Lower lobe of right lung (tissue), 2 donors: ENCODE results near the gene BTBD16. TPM values are rescaled to one million over a fixed set of nuclear protein-coding genes. Genes with fewer than 3 reads are reported as not detected.
A peak's percentile ranks its signal among the peaks of the same experiment; 100 is the strongest.

Source experiments
- ATAC-seq, 2 donors: fragments of 200-7000 bp; cut with Tn5 transposase; one replicate each; pipeline ENCODE4 v1.9.1; 2020 to 2022; ENCODE audit warnings: mild to moderate bottlenecking in 2 of 2, moderate library complexity in 2 of 2
- DNase-seq: peaks from one replicate; pipeline ENCODE4 v3.0.0-alpha.2; 2020
- H3K27ac ChIP-seq: fragments of 200-600 bp; one replicate; pipeline ENCODE4 v1.8.0; 2022
- H3K27me3 ChIP-seq: fragments of 200-600 bp; one replicate; pipeline ENCODE4 v1.8.0; 2022; ENCODE audit warnings: low read depth
- H3K36me3 ChIP-seq: fragments of 200-600 bp; one replicate; pipeline ENCODE4 v1.8.0; 2022; ENCODE audit warnings: mild to moderate bottlenecking
- H3K4me1 ChIP-seq: fragments of 200-600 bp; one replicate; pipeline ENCODE4 v1.8.0; 2022
- H3K4me3 ChIP-seq: fragments of 200-600 bp; one replicate; pipeline ENCODE4 v1.8.0; 2022; ENCODE audit warnings: mild to moderate bottlenecking
- H3K9me3 ChIP-seq: fragments of 200-600 bp; one replicate; pipeline ENCODE4 v1.8.0; 2022
- intact Hi-C: fragments of 100-400 bp; cut with DNase I; formaldehyde crosslinking; loops from one replicate; pipeline ENCODE4 v1.11.0; 2022
- total RNA-seq: library from RNA; stranded (reverse); fragmentation: NEBNext Ultra II Directional; extraction: Animal tissue kit (Norgen Biotek cat#: 25700); gene quantifications from one replicate; pipeline ENCODE4 v1.2.1, GENCODE V29; 2021
- TF ChIP-seq, protein P1 (sequence below): fragments of 200-600 bp; IDR thresholded peaks from one replicate; pipeline ENCODE4 v1.8.0; 2022; ENCODE audit warnings: antibody characterized with exemption, mild to moderate bottlenecking
- donor health status: DM: no; HTN: yes; CAD: no; lungs with severe emphysema.

BTBD16 gene
- total RNA-seq, 1 donor from 2014 or later, result 0.62 TPM

DNA sequence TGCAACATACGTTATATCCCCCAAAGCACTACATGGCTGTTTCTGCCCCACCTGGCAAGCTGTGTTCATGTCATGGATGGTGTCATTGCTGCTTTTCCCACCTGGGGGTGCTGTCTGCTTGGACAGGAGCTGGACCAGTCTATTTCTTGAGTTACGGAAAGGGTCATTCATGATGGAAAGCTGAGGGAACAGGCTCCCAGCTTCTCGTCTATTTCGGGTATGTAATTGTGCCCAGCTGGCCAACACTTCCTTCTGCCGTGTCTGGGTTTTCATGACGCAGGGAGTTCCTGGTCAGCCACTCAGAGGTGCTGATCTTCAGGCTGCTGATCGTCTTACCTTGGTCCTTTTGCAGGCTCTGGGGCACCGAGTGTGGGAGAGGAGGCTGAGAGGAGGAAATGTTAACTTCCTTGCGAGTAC is 8.6 kb downstream of the BTBD16 start:
- intact Hi-C loops, result no loop called here
- Histone ChIP-seq H3K27me3 (no peaks in the 10 kb centered on the region), H3K36me3 (no peaks in the 10 kb centered on the region), H3K4me1 (no peaks in the 10 kb centered on the region), H3K4me3 (no peak overlapping the region), H3K27ac (no peak overlapping the region), H3K9me3 (no peaks in the 10 kb centered on the region)
- no peak for DNase-seq
- TF ChIP-seq, protein P1, sequence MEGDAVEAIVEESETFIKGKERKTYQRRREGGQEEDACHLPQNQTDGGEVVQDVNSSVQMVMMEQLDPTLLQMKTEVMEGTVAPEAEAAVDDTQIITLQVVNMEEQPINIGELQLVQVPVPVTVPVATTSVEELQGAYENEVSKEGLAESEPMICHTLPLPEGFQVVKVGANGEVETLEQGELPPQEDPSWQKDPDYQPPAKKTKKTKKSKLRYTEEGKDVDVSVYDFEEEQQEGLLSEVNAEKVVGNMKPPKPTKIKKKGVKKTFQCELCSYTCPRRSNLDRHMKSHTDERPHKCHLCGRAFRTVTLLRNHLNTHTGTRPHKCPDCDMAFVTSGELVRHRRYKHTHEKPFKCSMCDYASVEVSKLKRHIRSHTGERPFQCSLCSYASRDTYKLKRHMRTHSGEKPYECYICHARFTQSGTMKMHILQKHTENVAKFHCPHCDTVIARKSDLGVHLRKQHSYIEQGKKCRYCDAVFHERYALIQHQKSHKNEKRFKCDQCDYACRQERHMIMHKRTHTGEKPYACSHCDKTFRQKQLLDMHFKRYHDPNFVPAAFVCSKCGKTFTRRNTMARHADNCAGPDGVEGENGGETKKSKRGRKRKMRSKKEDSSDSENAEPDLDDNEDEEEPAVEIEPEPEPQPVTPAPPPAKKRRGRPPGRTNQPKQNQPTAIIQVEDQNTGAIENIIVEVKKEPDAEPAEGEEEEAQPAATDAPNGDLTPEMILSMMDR, result peak; percentile 37
- ATAC-seq, result peak in 1 of 2 donors; percentile 31

DNA sequence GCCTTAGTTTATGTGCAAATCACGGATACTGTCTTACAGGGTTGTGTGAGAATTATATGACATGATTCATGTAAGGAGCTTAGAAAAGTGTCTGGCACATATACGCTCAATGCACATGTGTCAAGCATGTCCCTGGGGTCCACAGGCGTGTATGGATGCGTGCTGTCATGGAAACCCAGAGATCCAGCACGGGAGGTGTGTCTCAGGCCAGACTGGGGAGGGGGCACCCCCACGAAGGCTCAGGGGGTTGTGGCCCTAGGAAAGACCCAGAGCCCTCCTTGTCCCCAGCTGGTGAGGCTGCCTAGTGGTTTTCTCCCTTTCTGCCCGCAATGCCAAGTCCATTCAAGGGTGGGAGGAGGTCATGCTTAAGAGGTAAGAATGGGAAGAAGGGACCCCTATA is 9.1 kb downstream of the BTBD16 start:
- Histone ChIP-seq H3K4me3 (no peak overlapping the region), H3K27ac (no peak overlapping the region), H3K4me1 (no peaks in the 10 kb centered on the region), H3K9me3 (no peaks in the 10 kb centered on the region), H3K36me3 (no peaks in the 10 kb centered on the region), H3K27me3 (no peaks in the 10 kb centered on the region)
- DNase-seq (no peak), ATAC-seq (no peak)
- TF ChIP-seq, protein P1, result no peak
- intact Hi-C loops, result no loop called here

DNA sequence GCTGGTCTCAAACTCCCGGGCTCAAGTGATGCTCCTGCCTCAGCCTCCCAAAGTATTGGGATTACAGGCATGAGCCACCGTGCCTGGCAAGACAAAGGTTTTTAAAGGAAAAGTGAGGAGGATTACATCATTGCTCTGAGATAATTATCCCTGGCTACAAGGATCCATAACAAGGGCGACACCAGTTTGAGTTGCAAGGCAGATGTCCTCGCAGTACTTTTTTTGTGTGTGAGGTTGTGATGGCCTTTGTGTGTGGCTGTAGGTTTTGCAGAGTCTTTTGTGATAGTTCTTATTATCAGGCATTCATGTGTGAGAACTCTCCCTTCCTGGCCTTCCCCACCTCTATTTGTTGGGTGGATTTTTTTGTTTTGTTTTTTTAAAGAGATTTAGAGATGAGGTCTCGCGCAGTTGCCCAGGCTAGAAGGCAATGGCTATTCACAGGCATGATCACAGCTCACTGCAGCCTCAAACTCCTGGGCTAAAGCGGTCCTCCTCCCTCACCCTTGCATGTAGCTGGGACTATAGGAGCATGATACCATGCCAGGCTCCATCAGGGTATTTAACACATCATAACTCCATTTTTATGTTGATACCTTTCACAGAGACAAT is 10.0 kb downstream of the BTBD16 start:
- H3K4me1 ChIP-seq, result no peaks in the 10 kb centered on the region
- H3K27me3 ChIP-seq, result no peaks in the 10 kb centered on the region
- intact Hi-C loops, result no loop called here
- H3K9me3 ChIP-seq, result no peaks in the 10 kb centered on the region
- H3K36me3 ChIP-seq, result no peaks in the 10 kb centered on the region
- H3K27ac ChIP-seq, result no peak overlapping the region
- DNase-seq (no peak), ATAC-seq (no peak)
- H3K4me3 ChIP-seq, result no peak overlapping the region
- TF ChIP-seq, protein P1, result no peak

DNA sequence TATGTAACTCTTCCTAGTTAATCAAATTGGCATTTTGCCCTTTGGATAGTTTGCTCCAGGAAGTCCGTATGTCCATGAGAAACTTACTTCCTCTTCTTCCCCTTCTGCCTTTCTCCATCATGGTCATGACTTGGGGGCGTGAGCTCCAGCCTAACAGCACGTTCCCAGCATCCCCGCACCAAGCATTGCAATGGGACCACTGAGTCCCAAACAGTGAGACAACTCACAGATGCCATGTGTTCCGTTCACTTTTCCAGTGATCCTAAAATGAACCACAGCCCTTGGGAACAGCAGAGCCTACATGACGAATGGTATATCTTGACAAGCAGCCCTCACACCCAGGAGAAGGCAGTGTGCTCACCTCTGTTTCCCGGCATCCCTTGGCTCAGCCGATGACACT is 10.7 kb downstream of the BTBD16 start:
- Histone ChIP-seq H3K36me3 (no peaks in the 10 kb centered on the region), H3K9me3 (no peaks in the 10 kb centered on the region), H3K4me1 (no peaks in the 10 kb centered on the region), H3K4me3 (no peak overlapping the region), H3K27me3 (no peaks in the 10 kb centered on the region), H3K27ac (no peak overlapping the region)
- TF ChIP-seq, protein P1, result no peak
- DNase-seq, result no peak
- intact Hi-C loops, result no loop called here
- ATAC-seq, result no peak

DNA sequence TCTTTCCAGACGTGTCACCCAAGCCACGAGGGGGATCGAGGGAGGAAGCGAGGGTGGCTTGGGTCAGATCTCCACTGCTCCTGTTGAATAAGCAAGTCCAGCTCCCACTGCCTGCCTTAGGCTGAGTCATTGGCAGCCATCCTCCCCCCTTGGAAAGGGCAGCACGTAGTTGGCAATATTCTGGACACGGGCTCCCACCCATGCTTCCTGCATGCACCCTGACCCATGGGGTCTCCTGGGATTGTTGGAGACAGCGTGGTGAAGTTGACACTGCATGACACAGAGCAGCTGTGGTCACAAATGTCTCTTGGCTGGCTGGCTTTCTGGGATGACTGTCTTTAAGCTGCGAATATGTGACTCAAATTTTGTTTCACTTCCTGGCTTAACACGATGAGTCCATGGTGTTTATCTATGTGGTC is 11.2 kb downstream of the BTBD16 start:
- H3K36me3 ChIP-seq, result no peaks in the 10 kb centered on the region
- no peak for DNase-seq

More for the DNA sequence above, 11.2 kb downstream of the BTBD16 start:
- TF ChIP-seq, protein P1, result no peak
- ATAC-seq, result no peak
- Histone ChIP-seq H3K9me3 (no peaks in the 10 kb centered on the region), H3K4me3 (no peak overlapping the region), H3K27ac (no peak overlapping the region), H3K4me1 (no peaks in the 10 kb centered on the region), H3K27me3 (no peaks in the 10 kb centered on the region)
- intact Hi-C loops, result no loop called here
